Chondrocyte (in vitro differentiated cells): ENCODE data around the gene CAB39. TPM values are rescaled to one million over a fixed set of nuclear protein-coding genes. Genes with fewer than 3 reads are reported as not detected.

Experiments
- DNase-seq: peaks from one replicate; pipeline ENCODE4 v3.0.0; 2021; ENCODE audit warnings: mixed read lengths, low spot score
- H3K27ac Mint-ChIP-seq: one replicate; pipeline ENCODE4 v1.8.0; 2021; ENCODE audit warnings: mild to moderate bottlenecking, moderate library complexity, mixed read lengths; ENCODE audit not compliant: unreplicated experiment
- H3K27me3 Mint-ChIP-seq: 2 replicates; pipeline ENCODE4 v1.8.0; 2021; ENCODE audit warnings: low read depth, mixed read lengths
- H3K36me3 Mint-ChIP-seq: 2 replicates; pipeline ENCODE4 v1.8.0; 2021; ENCODE audit warnings: low read depth, mixed read lengths
- H3K4me1 Mint-ChIP-seq: 2 replicates; pipeline ENCODE4 v1.8.0; 2021; ENCODE audit warnings: low read depth, mild to moderate bottlenecking, mixed read lengths
- H3K4me3 Mint-ChIP-seq: one replicate; pipeline ENCODE4 v1.8.0; 2021; ENCODE audit warnings: mild to moderate bottlenecking, moderate library complexity, mixed read lengths; ENCODE audit not compliant: unreplicated experiment
- H3K9me3 Mint-ChIP-seq: 2 replicates; pipeline ENCODE4 v1.8.0; 2021; ENCODE audit warnings: low read depth, mixed read lengths
- total RNA-seq: library from RNA; stranded (reverse); gene quantifications from 3 replicates; pipeline ENCODE4 v1.2.1, GENCODE V29; 2021
- TF ChIP-seq, protein P1 (sequence below): fragments of 200-600 bp; sonication (generic); IDR thresholded peaks from 2 replicates; pipeline ENCODE4 v1.5.0; 2021; ENCODE audit warnings: antibody characterized with exemption, mild to moderate bottlenecking, moderate library complexity

The CAB39 gene
- total RNA-seq, 1 donor from 2014 or later: 33.4 TPM

DNA sequence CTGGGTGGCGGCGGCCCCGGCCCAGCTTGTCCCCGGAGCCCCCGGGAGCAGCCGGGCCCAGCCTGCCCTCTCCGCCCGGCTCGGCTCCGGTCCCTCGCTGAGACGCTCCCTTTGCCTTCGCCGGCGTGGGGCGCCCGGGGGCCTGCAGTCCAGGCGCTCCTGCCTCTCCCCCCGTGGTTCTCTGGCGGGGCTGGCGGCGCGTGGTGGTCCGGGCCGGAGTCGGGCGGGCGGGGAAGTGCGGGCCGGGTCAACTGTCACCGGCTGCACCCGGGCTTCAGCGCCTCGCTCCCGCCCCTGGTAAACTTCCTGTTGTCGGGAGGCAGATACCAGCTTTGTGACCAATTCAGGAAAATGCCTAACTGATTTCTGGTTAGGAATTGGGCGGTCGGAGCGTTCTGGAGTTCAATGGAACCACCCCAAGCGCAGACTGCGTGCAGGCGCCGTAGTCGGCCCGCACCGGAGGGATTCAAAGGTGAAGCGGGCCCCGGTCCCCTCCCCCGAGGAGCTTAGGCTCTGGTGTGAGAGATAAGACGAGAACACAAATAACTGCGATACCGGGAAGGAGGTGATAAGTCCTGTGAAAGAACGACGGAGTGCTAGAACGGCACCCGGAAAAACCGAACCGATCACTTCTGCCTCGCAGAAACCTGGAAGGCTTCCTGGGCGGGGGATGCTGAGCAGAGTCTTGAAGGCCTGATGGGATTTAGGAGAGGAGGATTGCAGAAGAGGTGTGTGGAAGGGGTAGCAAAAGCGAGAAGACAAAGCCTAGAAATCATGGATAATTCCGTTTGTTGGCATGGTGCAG lies 891 bp downstream of the CAB39 start:
- H3K9me3 Mint-ChIP-seq: no peaks in the 10 kb centered on the region
- DNase-seq: no peak
- peak overlapping the region; percentile 96 for H3K27ac Mint-ChIP-seq
- TF ChIP-seq, protein P1, sequence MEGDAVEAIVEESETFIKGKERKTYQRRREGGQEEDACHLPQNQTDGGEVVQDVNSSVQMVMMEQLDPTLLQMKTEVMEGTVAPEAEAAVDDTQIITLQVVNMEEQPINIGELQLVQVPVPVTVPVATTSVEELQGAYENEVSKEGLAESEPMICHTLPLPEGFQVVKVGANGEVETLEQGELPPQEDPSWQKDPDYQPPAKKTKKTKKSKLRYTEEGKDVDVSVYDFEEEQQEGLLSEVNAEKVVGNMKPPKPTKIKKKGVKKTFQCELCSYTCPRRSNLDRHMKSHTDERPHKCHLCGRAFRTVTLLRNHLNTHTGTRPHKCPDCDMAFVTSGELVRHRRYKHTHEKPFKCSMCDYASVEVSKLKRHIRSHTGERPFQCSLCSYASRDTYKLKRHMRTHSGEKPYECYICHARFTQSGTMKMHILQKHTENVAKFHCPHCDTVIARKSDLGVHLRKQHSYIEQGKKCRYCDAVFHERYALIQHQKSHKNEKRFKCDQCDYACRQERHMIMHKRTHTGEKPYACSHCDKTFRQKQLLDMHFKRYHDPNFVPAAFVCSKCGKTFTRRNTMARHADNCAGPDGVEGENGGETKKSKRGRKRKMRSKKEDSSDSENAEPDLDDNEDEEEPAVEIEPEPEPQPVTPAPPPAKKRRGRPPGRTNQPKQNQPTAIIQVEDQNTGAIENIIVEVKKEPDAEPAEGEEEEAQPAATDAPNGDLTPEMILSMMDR: peak; percentile 15
- no peaks in the 10 kb centered on the region for H3K36me3 Mint-ChIP-seq
- H3K27me3 Mint-ChIP-seq: peaks cover under 1% of the 10 kb centered on the region
- H3K4me3 Mint-ChIP-seq: peak overlapping the region; percentile 92
- H3K4me1 Mint-ChIP-seq: peaks cover 48% of the 10 kb centered on the region

DNA sequence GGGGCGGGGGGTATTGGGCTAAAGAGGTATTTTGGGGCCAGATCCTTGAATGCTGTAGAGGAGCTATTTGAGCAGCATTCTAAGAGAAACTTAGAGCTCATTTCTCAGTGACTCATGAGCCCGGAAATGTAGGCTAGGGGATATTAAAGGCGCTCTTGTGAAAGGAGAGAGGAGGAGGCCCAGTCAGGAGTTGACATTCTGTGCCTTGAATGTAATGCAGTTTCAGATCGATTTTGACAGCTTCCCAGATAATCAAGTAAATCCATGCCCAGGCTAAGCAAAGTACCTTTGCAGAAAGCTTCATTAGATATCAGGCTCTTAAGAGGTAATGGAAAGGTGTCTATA lies 1.5 kb downstream of the CAB39 start:
- peaks cover 48% of the 10 kb centered on the region for H3K4me1 Mint-ChIP-seq
- peak overlapping the region; percentile 96 for H3K27ac Mint-ChIP-seq
- no peak for DNase-seq
- no peaks in the 10 kb centered on the region for H3K9me3 Mint-ChIP-seq
- TF ChIP-seq, protein P1: no peak
- H3K4me3 Mint-ChIP-seq: peak overlapping the region; percentile 92
- no peaks in the 10 kb centered on the region for H3K36me3 Mint-ChIP-seq
- no peaks in the 10 kb centered on the region for H3K27me3 Mint-ChIP-seq

DNA sequence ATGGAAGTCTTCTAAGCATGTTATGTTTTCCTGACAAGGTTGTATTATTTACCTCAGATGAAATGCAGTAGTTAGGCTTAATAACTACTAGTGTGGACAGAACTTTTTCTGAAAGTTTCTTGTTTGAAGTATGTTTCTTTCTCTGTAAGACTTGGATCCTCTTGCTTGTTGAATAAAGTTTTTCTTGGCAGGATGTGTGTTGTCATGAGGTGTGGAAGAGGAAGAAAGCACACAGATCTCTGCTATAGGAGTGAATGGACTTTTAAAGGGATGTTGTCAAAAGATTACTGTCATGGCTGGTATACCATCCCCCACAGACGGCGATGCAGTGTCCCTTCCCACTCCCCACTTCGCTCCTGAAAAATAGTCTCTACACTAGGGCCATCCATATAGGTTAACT lies 2.6 kb downstream of the CAB39 start:
- H3K4me3 Mint-ChIP-seq: peak overlapping the region; percentile 52
- TF ChIP-seq, protein P1: no peak
- H3K9me3 Mint-ChIP-seq: no peaks in the 10 kb centered on the region
- H3K27me3 Mint-ChIP-seq: no peaks in the 10 kb centered on the region
- peaks cover 56% of the 10 kb centered on the region for H3K4me1 Mint-ChIP-seq
- peak overlapping the region; percentile 89 for H3K27ac Mint-ChIP-seq
- no peak for DNase-seq
- H3K36me3 Mint-ChIP-seq: no peaks in the 10 kb centered on the region

DNA sequence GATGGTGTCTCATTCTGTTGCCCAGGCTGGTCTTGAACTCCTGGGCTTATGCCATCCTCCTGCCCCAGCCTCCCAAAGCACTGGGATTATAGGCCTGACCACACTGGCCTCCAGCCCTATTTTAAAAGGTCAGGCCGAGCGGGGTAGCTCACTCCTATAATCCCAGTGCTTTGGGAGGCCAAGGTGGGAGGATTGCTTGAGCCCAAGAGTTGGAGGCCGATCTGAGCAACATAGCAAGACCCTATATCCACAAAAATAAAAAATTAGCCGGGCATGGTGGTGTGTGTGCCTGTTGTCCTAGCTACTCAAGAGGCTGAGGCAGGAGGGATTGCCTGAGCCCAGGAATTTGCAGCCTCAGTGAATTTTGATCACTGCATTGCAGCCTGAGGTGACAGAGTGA lies 3.9 kb downstream of the CAB39 start:
- TF ChIP-seq, protein P1: no peak
- H3K9me3 Mint-ChIP-seq: no peaks in the 10 kb centered on the region
- DNase-seq: no peak
- no peaks in the 10 kb centered on the region for H3K27me3 Mint-ChIP-seq
- peaks cover 59% of the 10 kb centered on the region for H3K4me1 Mint-ChIP-seq
- H3K27ac Mint-ChIP-seq: no peak overlapping the region
- no peak overlapping the region for H3K4me3 Mint-ChIP-seq
- no peaks in the 10 kb centered on the region for H3K36me3 Mint-ChIP-seq

DNA sequence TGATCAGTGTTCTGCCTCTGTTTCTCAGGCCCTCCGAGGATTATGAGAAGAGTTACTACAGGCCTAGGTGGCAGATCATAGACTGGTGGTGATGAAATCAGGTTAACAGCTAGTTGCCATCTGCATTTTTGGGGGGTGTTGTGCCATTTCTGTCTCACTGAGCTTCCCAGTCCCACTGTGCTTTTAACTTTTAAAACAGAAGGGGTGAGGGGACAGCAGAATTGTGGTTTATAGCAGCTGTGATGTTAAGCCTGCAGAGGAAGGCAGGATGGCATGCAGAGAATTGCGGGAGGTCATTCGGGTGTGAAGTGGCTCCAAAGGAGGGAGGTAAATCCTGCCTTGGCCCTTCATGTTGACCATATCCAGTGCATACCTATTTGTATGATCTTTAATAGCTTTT lies 5.0 kb downstream of the CAB39 start:
- H3K27me3 Mint-ChIP-seq: no peaks in the 10 kb centered on the region
- DNase-seq: no peak
- TF ChIP-seq, protein P1: no peak
- no peaks in the 10 kb centered on the region for H3K36me3 Mint-ChIP-seq
- no peaks in the 10 kb centered on the region for H3K9me3 Mint-ChIP-seq
- H3K27ac Mint-ChIP-seq: peak overlapping the region; percentile 13
- H3K4me1 Mint-ChIP-seq: peaks cover 60% of the 10 kb centered on the region
- no peak overlapping the region for H3K4me3 Mint-ChIP-seq
